ENCODE data around the gene RETREG1.
"Not testable (repeated sequence)": the region's sequence is repeated elsewhere in the genome, so short reads cannot be mapped to it uniquely, and the experiment has no call there.

RETREG1 gene

DNA sequence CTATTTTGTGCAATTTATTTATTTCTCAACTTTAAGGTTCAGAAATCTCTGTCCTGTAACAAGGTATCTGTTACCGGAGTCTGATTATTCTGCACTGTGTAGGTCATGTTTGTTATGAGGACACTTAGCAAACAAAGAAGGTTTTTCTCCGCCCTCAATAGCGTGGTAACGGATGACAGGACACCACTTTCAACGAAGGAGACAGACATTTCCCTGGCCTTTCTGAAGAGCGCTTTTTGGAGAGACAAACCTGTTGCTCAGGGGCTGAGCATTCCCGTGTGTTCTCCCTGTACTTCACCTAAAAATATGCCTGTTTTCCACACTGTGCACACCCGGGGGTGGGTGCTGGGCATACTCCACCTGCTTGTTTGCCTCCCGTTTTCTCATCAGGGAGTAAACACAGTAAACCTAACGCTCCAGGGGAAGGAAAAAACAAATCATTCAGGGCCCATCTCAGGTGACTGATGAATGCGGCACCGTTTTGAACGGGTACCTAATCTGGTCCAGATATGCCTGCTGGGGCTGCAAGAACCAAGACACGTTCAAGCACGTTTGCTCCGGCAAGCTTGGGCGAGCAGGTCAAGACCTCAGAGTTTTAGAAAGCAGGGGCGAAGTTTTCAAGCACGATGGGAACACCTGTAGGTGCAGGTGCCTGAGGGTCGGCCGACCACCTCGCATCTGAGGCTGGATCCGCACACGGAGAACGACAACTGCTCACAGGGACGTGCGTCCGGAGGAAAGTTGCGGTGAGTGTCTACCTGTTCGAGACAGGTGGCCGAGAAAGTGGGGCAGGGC, 859 bp downstream of the RETREG1 start:
- DNase-seq, result no peak

DNA sequence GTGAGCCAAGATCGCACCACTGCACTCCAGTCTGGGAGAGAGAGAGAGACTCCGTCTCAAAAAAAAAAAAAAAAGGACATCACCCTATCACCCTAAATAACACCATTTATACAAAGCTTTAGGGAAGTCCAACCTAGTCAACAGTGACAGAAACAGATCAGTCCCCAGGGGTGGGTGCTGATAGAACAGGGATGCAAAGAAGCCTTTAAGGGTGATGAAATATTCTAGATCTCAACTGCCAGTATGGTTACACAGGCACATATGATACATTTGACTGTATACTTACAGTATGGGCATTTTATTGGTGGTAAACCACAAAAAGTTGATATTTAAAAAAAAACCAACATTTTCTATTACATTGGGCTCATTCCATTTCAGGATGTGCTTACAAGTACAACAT, 4.8 kb downstream of the RETREG1 start:
- no peak for DNase-seq

DNA sequence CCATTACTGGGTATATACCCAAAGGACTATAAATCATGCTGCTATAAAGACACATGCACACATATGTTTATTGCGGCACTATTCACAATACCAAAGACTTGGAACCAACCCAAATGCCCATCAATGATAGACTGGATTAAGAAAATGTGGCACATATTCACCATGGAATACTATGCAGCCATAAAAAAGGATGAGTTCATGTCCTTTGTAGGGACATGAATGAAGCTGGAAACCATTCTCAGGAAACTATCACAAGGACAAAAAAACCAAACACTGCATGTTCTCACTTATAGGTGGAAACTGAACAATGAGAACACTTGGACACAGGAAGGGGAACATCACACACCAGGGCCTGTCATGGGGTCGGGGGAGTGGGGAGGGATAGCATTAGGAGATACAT, 5.9 kb downstream of the RETREG1 start:
- not testable (repeated sequence) for DNase-seq

DNA sequence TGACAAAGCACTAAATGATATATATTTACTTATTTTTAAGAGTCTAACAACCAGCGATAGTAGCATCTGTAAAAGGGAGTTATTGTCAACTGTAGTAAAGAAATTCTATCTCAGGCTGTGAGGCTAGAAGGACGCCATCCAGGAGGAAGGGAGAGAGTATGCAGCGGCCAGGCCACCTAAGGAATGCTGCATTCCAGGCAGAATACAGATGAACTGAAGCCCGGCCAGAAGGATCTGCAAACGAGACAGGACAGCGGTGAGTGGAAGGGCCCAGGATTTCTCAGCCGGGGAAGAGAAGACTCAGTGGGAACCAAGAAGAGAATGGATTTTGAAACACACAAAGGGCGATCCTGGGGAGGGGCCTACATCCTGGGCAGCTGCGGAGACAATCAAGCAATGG, 7.4 kb downstream of the RETREG1 start:
- no peak for DNase-seq

DNA sequence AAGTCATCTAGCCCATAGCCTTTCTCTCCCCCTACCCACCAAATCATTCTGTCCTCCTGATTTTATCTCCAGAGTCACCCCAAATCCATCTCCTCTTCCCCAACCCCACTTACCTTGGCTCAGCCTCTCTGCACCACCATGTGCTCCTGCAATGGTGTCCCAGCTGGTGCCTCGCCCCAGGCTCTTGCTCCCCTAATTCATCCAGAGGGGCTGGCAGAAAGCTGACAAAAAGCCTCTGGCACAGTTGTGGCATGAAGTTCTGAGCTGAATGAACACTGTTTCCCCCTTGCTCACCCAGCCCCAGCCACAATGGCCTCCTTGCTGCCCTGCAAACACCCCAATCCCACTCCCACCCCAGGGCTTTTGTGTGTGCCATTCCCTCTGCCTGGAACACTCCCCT, 10.2 kb downstream of the RETREG1 start:
- DNase-seq, result no peak

DNA sequence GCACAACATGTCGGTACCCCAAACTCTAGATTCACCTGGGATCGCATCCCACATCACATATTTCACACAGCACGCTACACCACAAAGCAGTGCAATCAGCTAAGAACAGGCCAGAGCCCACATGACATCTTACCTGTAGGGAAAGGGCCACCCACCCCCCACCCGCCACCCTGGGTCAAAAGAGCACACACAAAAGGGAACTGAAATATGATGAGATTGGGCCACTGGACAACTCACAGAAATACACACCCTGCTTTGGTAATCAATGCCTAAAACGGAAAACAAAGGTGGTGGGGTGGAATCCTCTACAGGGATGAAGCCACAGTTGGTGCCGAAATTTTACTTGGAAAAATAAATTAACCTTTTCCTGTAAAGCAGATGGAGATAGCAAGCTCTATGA, 13.1 kb downstream of the RETREG1 start:
- no peak for DNase-seq

DNA sequence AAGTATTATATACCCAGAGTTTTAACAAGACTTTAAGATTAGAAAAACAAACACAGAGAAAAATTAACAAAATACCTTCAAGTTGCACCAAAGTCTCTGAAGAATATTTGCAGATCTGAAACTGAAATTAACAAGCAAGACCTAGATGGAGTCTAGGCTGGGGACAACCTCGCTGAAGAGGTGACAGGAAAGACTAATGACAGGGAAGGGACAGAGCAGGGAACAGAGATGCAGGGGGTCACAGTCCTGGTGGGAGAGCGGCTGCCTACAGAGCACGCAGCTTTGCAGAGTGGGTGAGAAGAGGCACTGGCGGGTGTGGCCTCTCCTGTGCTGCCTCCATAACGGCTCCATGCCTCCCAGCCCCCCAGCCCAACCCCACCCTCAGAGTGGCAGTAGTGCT, 13.5 kb downstream of the RETREG1 start:
- DNase-seq, result no peak

DNA sequence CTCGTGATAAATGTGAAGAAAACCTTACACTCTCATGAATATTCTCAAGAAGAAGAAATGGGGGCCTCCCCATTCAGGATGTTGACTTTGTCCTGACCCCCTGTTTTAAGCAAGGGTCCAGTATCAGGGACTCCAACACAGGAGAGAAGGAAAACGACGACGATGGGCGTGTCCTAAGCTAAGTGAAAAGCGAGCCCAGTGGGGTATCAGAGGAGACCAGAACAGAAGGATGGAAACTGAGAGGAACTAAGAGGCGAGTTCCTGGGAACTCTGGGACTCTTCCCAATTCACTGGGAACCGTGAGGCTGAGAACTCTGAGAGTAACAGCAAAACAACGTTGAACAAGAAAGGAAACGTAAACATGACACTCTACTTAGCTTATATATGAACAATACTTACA, 14.6 kb downstream of the RETREG1 start:
- no peak for DNase-seq

DNA sequence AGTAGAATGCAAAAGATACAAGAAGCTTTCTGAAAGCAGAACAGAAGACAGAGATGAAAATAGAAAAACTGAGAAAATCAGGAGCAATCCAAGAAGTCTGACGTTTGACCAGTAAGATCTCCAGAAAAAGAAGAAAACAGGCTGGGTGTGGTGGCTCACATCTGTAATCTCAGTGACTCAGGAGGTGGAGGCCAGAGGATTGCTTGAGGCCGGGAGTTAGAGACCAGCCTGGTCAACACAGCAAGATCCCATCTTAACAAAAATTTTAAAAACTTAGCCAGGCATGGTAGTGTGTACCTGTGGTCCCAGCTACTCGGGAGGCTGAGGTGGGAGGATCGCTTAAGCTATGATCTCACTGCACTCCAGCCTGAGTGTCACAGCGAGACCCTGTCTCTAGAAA, 15.9 kb downstream of the RETREG1 start:
- DNase-seq, result no peak

DNA sequence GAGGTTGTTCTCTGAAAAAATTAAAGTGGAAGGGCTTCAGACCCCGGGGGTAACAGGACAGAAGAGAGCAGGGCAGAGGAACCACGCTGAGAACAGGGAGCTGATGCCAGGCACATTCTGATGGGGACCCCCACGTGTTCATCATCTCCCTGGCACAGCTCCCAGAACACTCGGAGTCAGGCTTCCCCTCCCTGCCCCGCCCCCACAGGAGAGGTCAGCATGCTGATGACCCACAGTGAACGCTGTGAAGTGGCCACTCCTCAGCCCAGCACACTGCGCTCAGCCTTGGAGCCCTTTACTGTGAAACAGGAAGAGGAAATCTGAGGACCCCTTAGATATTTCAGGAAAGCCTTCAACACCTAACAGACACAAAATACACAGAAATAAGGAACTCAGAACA, 16.4 kb downstream of the RETREG1 start:
- no peak for DNase-seq

DNA sequence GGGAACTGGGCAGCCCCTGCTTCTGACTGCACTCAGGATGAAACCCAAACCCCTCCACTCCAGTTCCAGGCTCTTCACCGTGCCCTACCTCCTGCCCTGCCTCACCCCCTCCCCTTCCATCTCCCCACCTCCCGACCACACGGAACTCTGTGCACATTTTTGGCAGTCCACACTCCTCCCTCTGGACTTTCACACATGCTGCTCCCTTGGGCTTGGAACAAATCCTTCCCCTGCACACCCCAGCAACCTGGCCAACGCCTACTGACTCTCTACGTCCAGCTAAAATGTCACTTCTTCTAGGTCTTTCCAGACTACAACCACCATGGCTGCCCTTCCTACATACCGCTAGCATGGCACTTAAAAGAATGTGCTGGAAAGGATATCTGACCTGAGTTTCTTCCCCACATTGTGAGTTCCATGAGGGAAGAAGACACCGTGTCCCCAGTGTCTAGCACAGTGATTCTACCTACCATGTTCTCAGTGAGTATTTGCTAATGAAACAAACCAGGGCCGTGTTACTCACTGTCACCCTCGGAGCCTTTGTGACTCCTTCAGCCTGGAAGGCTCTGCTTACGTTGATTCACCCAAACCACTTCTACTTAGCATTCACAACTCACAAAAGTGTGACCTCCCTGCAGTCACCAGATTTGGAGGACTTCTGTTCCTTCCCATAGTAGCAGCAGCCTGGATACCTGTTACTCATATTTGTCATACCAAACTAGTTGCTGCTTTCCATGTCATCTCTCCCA, 18.7 kb downstream of the RETREG1 start:
- DNase-seq, result no peak

DNA sequence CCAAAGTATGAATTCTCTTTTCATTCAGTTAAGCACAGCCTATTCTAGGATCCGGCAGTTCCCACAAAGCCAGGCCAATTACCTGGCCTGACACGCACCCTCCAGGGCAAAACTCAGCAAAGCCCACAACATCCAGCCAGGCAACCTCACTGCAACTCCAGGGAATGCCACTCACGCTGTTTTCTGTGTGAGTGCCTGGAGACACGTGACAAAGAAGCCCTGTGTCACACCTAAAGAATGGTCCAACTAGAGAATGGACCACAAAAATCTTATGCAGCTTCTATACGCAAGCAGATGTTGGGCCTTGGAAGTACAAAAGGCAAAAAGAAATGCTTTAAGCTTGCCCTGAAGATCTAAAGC, 20.2 kb downstream of the RETREG1 start:
- DNase-seq, result no peak

DNA sequence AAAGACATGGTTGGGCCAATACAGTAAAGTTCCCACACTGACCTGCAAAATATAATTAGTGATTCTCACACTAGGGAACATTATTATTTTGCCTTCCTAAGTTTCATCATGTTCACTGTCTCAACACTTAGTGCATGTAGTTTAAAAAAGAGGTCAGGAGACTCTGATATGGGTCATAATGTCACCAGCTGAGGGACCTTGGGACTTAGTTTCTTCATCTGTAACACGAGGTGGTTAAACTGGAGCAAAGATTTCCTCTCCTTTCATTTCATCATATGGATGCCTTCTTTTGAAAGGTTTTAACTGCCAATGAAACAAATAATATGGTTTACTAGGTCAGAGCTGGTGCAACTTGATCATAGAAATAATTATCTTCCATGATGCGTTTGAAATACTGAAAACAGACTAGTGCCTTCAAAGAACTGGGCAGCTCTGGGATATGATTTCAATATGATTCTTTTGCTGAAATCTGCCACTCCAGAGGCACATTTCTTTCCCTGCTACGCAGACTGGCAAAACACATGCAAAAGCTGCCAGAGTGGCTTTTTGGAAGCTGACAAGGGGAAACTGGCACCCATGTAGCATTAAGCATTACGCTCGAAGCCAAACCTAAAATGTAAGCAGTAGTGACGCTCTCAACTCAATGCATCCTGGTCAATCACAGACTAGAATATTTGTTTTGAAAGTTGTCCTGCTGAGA, 20.8 kb downstream of the RETREG1 start:
- DNase-seq, result no peak

DNA sequence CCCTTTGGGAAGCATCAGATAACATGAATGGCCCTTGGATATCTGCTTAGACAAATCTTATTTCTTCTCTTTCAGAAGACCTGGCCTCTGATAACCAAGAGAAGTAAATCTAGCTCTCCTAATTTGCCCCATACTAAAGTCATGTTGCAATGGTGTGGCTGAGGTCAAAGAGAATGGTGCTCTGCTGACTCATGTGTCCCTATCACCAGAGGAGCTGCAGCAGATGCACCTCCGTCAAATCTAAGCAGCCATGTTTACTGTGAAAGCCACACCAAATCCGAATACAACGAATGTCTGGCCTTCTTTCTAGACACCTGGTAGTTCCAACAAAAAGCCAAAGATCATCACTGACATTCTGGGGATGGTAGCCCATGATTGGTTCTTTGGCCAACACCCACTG, 23.2 kb downstream of the RETREG1 start:
- DNase-seq, result no peak

DNA sequence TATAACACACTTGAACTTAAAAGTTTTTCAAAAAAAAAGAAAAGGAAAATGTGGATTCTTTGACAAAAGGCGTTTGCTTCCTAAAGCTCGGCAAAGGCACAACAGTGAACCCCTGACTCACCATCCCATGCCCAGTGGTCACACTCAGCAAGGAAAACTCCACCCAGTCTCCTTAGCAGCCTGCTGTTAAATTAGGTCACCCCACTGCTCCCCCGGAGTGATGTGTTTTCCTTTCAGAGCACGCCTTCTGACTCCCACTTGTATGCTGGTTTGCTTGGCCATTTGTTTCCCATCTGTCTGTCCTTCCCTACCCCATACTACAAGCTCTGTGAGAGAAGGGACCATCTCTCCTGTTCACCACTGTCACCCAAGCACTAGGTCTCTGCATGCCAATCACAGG, 23.8 kb downstream of the RETREG1 start:
- no peak for DNase-seq

DNA sequence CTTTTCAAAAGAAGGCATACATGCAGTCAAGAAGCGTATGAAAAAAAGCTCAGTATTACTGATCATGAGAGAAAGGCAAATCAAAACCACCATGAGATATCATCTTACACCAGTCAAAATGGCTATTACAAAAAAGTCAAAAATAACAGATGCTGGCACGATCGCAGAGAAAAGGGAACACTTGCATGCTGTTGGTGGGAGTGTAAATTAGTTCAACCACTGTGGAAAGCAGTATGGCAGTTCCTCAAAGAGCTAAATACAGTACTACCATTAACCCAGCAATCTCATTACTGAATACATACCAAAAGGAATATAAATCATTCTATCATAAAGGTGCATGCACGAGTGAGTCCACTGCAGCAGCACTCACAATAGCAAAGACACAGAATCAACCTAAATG, 24.5 kb downstream of the RETREG1 start:
- no peak for DNase-seq

DNA sequence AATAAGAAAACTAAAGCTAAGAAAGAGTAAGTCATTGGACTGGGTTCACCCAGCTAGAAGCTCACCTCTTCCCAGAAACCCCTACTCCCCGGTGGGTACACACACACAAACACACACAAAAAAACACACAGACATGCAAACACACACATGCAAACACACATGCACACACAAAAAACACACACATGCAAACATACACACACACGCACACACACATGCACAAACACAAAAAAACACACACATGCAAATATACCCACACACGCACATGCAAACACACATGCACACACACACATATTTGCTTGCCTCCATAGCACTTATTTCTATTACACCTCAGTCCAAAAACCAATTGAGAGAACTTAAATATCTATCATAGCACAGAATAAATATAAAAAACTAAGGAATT, 26.1 kb downstream of the RETREG1 start:
- DNase-seq, result no peak

DNA sequence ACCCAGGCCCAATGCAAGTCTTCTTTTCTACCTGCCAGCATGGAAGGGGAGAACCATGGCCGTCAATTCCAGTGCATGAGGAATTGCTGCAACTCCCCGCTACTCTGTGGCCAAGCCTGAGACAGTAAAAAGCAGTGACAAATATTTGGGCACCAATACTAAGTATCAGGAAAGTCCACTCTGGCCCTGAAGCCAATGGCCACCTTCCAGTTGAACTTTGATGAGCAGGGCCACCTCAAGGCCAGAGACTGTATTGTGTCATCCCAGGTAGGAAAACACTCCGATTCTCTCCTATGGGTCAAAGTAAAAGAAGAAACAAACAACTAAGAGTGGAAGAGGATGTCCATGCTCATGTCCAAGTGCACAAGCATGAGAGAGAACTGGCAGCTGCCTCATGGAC, 27.1 kb downstream of the RETREG1 start:
- no peak for DNase-seq

DNA sequence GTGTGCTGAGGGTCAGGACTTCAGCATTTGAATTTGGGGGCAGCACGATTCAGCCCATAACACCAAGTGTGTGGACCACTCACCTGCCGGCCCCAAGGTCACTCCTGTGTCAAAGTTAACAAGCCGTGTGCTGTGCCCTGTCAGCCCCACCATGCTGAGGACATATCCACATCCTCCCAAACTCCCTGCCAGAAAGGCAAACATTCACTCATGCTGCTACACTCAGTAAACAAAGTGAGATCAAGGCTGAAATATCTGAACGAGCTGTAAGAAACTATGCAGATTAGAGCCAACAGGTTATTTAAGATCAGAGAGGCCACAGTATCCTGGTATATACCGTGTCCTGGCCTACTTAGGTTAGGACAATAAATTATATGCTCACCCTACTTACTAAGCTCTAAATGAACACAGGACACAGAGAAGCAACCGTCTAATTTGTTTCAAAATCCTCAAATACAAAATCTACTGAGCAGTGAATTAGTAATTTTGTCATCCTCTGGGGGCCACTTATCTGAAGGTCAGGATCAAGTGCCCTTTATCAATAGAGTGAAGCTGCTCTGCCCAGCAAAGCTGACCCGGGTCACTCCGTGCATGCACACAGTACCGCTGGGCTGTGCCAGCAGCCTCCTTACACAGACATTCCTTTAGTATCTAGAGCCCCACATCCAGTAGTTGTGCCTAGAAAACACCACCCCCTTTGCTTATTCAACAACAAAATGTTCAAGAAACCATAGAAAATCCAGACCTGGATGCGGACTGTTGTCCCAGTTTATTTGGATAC, 28.2 kb downstream of the RETREG1 start:
- DNase-seq, result no peak

DNA sequence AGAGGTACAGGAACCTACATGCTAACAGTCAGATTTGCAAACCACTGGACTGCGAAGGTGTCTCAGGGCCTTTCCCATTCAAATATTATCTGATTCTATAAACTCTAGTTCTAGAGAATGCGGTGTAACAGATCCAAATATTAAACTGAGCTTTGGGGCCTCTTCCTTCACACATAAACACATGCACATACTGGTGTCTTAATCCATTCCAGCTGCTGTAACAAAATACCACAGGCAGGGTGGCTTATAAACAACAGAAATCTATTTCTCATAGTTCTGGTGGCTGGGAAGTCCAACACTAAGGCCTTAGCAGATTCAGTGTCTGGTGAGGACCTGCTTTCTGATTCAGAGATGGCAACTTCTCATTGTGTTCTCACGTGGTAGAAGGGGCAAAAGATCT, 30.2 kb downstream of the RETREG1 start:
- DNase-seq, result no peak

DNA sequence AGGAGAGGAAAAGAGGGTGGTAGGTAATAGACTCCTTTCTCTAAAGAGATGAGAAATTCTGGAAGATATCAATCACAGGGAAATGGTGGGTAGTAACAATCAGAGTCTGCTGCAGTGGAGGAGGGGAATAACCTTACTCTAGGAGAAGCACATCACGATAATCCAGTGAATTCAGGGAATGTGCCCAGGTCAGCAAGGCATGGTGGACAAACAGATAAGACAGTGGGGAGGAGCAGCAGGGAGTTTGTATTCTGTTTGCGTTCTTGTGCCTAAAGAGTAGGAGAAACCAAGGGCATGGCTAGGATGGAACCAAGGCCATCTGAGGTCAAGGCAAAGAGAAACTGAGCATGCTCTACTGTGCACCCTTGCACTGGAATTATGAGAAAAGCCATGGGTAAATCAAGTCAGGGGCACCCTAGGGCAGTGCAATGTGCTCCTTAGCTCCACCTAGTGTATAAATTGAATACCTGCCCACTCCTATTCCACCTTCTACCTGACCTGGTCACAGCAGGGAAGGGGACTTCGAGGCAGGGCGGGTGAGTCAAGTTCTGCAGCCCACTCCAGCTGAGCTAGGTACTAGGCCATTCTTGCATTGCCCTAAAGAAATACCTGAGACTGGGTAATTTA, 31.6 kb downstream of the RETREG1 start:
- no peak for DNase-seq

DNA sequence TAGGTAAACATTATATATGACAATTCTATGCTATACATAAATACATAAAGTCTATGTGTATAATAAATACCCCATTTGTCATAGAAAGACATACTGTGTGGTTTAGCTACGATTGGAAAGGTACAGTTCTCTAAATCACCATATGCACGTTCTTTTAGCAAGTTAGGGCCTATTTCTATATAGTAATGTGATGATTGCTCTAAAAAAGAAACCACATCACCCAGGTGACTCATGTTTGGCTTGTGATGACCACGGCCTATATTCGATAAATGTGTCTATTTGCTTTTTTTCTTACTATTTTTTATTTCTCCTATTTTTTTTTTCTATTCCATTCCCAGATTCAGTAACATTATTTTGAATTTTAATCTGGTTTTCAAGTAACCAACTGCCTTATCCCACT, 34.7 kb downstream of the RETREG1 start:
- DNase-seq, result no peak

DNA sequence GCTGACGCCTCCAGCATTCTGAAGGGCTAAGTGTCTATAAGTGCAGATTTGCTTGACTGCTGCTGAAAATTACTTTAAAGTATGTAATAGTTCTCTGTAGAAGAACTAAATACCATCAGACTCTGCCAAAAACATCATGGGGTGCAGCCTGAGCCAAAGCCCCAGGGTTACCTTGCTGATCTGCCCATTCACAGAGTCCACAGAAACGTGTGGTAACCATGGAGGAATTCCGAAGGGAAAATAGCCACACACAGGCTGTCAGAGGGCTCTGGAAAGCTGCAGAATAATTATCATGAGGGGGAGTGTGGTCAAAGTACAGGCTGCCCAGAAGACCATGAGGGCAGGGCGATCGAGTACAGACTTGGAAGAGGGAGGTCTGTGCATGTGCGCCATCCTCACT, 36.4 kb downstream of the RETREG1 start:
- DNase-seq, result no peak

All from bone marrow (tissue), 2 donors.